Body of pancreas (tissue), 4 donors: ENCODE results near the gene AQP5. TPM values are rescaled to one million over a fixed set of nuclear protein-coding genes. Genes with fewer than 3 reads are reported as not detected.

Source experiments
- ATAC-seq: fragments of 150-250 bp; one replicate; pipeline ENCODE4 v1.9.1; 2016
- DNase-seq, 4 donors: peaks; one replicate each; pipeline ENCODE4 v3.0.0-alpha.2; 2019
- H3K27ac ChIP-seq, 4 donors: fragments of 200-600 bp; sonication (generic); 1 replicate in 3 of 4; 2 replicates in 1 of 4; pipeline versions ENCODE4 v1.5.1 to v1.6.1; 2016 to 2019; ENCODE audit warnings: mild to moderate bottlenecking in 1 of 4, mixed read lengths in 1 of 4, moderate library complexity in 1 of 4
- H3K27me3 ChIP-seq, 2 donors: fragments of 200-600 bp; sonication (generic); one replicate each; pipeline ENCODE4 v1.6.0; 2016; ENCODE audit warnings: mild to moderate bottlenecking in 1 of 2
- H3K36me3 ChIP-seq, 2 donors: fragments of 200-600 bp; sonication (generic); replicated peaks in 1 of 2; 2 replicates each; pipeline ENCODE4 v1.5.1; 2016; ENCODE audit warnings: low read depth in 2 of 2; ENCODE audit not compliant: insufficient read depth in 1 of 2
- H3K4me1 ChIP-seq: fragments of 200-600 bp; sonication (generic); one replicate; pipeline ENCODE4 v1.6.0; 2016
- H3K4me3 ChIP-seq, 2 donors: fragments of 200-600 bp; sonication (generic); 1 replicate in 1 of 2; 2 replicates in 1 of 2; pipeline ENCODE4 v1.5.1; 2016 to 2019
- H3K9me3 ChIP-seq, 3 donors: fragments of 200-600 bp; sonication (generic); 1 replicate in 2 of 3; 2 replicates in 1 of 3; pipeline ENCODE4 v1.5.1; 2016
- CTCF ChIP-seq, 7 experiments: fragments of 450-650 bp in 4 of 7; fragments of 200-600 bp in 3 of 7; sonication (generic) in 3 of 7; IDR thresholded peaks; one replicate each; pipeline ENCODE4 v1.5.1; 2016 to 2019; ENCODE audit warnings: antibody characterized with exemption in 7 of 7
- POLR2A ChIP-seq, 3 donors: fragments of 450-650 bp; IDR thresholded peaks; one replicate each; pipeline ENCODE4 v1.6.1; 2016; ENCODE audit warnings: antibody characterized with exemption in 3 of 3, mild to moderate bottlenecking in 2 of 3
- WGBS, 2 donors: methylation state at CpG; one replicate each; pipeline ENCODE4 v1.1.5; 2017; 5-methylcytosine and 5-hydroxymethylcytosine counted together
- intact Hi-C: fragments of 100-400 bp; cut with DNase I; formaldehyde crosslinking; loops from one replicate; pipeline ENCODE4 v1.15.1; 2023
- total RNA-seq, 2 donors: library from RNA; depleted of rRNA; stranded (reverse); fragments of >200 nt; gene quantifications; one replicate each; pipeline ENCODE4 v1.1.0, GENCODE V29; 2016

AQP5 gene
- total RNA-seq, 2 donors from 2014 or later, result 1.3 to 2.1 TPM

DNA sequence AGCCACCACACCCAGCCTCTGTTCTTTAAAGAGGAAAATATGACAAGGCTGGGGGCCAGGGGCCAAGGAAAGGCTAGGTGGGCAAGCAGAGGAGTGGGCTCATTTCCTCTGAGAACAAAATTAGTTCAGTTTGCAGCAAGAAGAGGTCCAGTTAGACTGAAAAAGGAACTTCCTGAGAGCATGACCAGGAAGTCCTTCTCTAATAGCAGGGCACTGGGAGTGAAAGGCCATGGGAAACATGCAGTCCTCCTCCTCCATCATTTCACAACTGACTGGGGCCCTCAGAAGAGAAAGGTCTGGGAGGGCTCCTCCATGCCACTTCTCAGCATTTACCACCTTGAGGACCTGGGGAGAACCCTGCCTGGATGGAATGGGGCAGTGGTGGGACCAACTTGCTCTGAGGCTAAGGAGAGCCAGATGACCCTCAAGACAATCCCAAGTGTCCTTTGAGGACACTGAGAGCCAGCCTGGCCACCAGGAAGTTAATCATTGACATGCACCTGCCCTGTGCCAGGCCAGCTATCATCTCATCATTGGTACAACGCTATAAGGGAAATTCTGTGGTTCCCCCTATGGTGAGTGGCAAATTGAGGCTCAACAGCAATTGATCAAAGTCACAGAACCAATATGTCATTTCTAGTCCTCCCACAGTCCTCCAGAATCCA lies 9.1 kb upstream of the AQP5 start:
- H3K27me3 ChIP-seq, result peaks cover 0 to 10% of the 10 kb centered on the region in 2 donors
- peak; percentile 43 for ATAC-seq
- no peaks in the 10 kb centered on the region for H3K36me3 ChIP-seq
- no peak for TF ChIP-seq POLR2A (IDR thresholded peaks at IDR 0.05)
- no peak for TF ChIP-seq CTCF (IDR thresholded peaks at IDR 0.05)
- H3K27ac ChIP-seq, result no peak overlapping the region
- no peak for DNase-seq
- peaks cover 11% of the 10 kb centered on the region for H3K4me1 ChIP-seq
- intact Hi-C loops, result no loop called here
- no peak overlapping the region for H3K4me3 ChIP-seq
- no peaks in the 10 kb centered on the region for H3K9me3 ChIP-seq
- 0 to 30% methylated on average over 1 of the region's 1 CpG for WGBS, 2 donors

GRCh38 chr12:49953151-49953550 lies 8.5 kb upstream of the AQP5 start:
- Histone ChIP-seq H3K36me3 (no peaks in the 10 kb centered on the region), H3K27ac (no peak overlapping the region), H3K9me3 (no peaks in the 10 kb centered on the region), H3K4me3 (no peak overlapping the region), H3K27me3 (peaks cover 0 to 10% of the 10 kb centered on the region in 2 donors), H3K4me1 (peaks cover 11% of the 10 kb centered on the region)
- ATAC-seq (no peak), DNase-seq (no peak)
- intact Hi-C loops, result no loop called here
- 82 to 84% methylated on average over 4 of the region's 4 CpGs for WGBS, 2 donors
- no peak for TF ChIP-seq POLR2A (IDR thresholded peaks at IDR 0.05)
- no peak for TF ChIP-seq CTCF (IDR thresholded peaks at IDR 0.05)

DNA sequence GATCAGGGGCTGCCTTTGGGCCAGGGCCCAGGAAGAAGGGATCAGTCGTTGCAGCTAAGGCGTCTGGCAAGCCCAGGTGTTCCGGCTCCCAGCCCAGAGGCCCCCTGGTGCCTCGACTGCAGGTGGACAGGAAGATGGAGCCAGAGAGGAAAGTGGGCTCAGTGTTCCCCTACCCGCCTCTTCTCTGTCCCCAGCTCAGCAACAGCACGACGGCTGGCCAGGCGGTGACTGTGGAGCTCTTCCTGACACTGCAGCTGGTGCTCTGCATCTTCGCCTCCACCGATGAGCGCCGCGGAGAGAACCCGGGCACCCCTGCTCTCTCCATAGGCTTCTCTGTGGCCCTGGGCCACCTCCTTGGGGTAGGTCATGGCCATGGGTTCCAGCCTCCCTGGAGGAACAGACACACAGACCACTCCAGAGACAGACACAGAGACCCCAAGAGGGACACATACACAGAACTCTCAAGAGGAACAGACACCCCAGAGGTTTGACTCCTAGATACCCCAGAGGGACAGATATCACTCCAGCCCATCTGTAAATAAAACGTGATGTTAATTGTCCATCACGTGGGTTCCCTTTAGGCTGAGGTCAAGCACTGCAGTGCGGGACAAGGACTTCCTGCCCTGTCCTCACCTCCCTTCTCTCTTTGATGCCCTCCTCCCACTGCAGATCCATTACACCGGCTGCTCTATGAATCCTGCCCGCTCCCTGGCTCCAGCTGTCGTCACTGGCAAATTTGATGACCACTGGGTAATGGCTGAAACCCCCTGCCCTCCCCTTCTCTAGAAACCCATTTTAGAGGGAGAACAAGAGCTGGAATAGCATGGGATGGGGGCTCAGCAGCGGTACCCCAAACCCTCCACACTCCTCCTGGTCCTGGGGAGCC lies 7.5 kb upstream of the AQP5 start:
- no peaks in the 10 kb centered on the region for H3K9me3 ChIP-seq
- 69 to 77% methylated on average over 13 to 21 of the region's 21 CpGs for WGBS, 2 donors
- no peaks in the 10 kb centered on the region for H3K36me3 ChIP-seq
- H3K27me3 ChIP-seq, result peaks cover 0 to 10% of the 10 kb centered on the region in 2 donors
- no peak for ATAC-seq
- H3K4me1 ChIP-seq, result peaks cover 11% of the 10 kb centered on the region
- no peak overlapping the region for H3K27ac ChIP-seq
- intact Hi-C loops, result no loop called here
- DNase-seq, result no peak
- TF ChIP-seq POLR2A (IDR thresholded peaks at IDR 0.05) (no peak), CTCF (IDR thresholded peaks at IDR 0.05) (no peak)
- H3K4me3 ChIP-seq, result no peak overlapping the region

DNA sequence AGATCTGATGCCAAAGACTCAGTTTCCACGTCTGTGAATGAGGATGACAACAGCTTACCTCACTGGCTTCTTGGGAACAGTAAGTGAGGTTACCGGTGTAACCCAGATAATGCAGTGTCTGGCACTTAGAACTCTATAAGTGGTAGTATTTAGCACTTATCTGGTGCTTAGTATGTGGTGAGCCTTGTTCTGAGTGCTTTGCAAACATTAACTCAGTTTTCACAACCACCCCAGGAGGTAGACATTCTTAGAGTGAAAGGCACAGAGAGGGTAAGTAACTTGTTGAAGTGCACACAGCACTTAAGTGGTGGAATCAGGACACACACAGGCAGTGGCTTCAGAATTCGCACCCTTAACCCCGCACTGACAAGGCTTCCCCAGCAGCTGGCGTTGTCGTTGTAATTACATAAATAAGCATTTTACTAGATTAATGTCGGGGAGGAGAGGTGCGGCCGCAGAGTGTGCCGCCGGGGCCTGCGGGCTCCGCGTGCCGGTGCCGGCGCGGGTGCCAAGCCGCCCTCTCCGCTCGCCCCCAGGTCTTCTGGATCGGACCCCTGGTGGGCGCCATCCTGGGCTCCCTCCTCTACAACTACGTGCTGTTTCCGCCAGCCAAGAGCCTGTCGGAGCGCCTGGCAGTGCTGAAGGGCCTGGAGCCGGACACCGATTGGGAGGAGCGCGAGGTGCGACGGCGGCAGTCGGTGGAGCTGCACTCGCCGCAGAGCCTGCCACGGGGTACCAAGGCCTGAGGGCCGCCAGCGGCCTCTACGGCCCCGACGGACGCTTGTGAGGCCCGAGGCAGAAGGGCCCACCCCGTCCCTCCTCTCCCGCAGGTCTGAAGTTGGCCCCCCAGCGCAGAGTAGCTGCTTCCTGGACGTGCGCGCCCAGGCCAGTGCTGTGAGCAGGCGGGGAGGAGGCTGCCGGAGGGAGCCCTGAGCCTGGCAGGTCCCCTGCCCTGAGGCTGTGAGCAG lies 6.5 kb upstream of the AQP5 start:
- Histone ChIP-seq H3K9me3 (no peaks in the 10 kb centered on the region), H3K27me3 (peaks cover 0 to 10% of the 10 kb centered on the region in 2 donors), H3K36me3 (no peaks in the 10 kb centered on the region), H3K4me3 (no peak overlapping the region), H3K27ac (no peak overlapping the region), H3K4me1 (peaks cover 14% of the 10 kb centered on the region)
- WGBS, 2 donors, result 30 to 49% methylated on average over 6 to 44 of the region's 53 CpGs
- intact Hi-C loops, result no loop called here
- DNase-seq (no peak), ATAC-seq (no peak)
- no peak for TF ChIP-seq CTCF (IDR thresholded peaks at IDR 0.05)
- TF ChIP-seq POLR2A (IDR thresholded peaks at IDR 0.05), result no peak
